GM10248 (cell line): Measurements from ENCODE around the gene KDM3B.
"Not testable (repeated sequence)": the region's sequence is repeated elsewhere in the genome, so short reads cannot be mapped to it uniquely, and the experiment has no call there.

Experiments
- CTCF ChIA-PET: fragments of 300-600 bp; sonication (Branson Sonifier 250); formaldehyde crosslinking; extraction: SDS; loops from one replicate; lab custom pipeline; 2021; ENCODE audit warnings: antibody characterized with exemption; lab: Yijun Ruan, JAX
- POLR2A ChIA-PET: fragments of 350-650 bp; sonication (Branson Sonifier 250); formaldehyde crosslinking; extraction: SDS; loops from one replicate; lab custom pipeline; 2020; ENCODE audit warnings: antibody characterized with exemption; lab: Yijun Ruan, JAX
- DNase-seq: peaks from one replicate; pipeline ENCODE4 v3.0.0; 2012; ENCODE audit errors: extremely low spot score
- TF ChIP-seq, protein P1 (sequence below): IDR thresholded peaks from 2 replicates; pipeline ENCODE4 v1.5.1; 2012; ENCODE audit warnings: mild to moderate bottlenecking, low read depth; ENCODE audit errors: extremely low read depth, missing control alignments, control extremely low read depth

Gene KDM3B, protein sequence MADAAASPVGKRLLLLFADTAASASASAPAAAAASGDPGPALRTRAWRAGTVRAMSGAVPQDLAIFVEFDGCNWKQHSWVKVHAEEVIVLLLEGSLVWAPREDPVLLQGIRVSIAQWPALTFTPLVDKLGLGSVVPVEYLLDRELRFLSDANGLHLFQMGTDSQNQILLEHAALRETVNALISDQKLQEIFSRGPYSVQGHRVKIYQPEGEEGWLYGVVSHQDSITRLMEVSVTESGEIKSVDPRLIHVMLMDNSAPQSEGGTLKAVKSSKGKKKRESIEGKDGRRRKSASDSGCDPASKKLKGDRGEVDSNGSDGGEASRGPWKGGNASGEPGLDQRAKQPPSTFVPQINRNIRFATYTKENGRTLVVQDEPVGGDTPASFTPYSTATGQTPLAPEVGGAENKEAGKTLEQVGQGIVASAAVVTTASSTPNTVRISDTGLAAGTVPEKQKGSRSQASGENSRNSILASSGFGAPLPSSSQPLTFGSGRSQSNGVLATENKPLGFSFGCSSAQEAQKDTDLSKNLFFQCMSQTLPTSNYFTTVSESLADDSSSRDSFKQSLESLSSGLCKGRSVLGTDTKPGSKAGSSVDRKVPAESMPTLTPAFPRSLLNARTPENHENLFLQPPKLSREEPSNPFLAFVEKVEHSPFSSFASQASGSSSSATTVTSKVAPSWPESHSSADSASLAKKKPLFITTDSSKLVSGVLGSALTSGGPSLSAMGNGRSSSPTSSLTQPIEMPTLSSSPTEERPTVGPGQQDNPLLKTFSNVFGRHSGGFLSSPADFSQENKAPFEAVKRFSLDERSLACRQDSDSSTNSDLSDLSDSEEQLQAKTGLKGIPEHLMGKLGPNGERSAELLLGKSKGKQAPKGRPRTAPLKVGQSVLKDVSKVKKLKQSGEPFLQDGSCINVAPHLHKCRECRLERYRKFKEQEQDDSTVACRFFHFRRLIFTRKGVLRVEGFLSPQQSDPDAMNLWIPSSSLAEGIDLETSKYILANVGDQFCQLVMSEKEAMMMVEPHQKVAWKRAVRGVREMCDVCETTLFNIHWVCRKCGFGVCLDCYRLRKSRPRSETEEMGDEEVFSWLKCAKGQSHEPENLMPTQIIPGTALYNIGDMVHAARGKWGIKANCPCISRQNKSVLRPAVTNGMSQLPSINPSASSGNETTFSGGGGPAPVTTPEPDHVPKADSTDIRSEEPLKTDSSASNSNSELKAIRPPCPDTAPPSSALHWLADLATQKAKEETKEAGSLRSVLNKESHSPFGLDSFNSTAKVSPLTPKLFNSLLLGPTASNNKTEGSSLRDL (N-terminal part only)

DNA sequence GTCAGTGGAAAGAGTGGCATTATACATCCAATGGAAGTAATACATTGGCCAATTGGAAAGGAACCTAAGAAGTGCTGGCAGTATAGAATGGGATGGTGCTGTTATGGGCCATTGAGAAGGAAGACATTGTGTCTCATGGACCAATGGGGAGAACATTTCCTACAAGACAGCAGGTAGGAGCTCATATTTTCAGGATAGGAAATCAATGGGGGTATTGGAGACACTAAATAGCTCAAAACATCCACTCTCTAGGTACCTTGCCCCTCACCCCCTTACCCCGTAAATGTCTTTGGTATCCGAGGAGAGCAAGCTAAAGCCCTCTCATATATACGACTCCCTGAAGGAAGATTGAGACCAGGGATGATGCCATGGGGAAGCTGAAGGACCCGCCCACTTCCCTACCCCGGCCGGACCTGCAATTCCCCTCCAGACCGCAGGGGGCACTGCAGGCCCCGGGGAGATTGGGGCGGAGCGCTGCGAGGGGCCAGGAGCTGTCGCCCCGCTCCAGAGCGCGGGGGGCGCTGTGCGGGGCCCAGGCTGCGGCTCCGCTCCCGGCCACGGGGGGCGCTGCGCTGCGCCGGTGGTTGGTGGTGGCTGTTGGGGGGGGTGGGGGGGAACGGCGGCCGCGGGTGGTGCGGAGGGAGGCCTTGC is at the start of gene KDM3B:
Gene KDM3B, plus strand, starts transcription at position 615 of the 651 bp plus-strand sequence. CDS start 111 bp downstream, outside the sequence.
- peak; percentile 95 for DNase-seq
- POLR2A ChIA-PET: interaction anchor here (0.7 to 9.5 kb wide), 5 partner anchors 8 to 113 kb away, joined by 3 to 166 read pairs (median 7); partner anchors contain the start of genes CDC25C, EGR1 and FAM53C
- CTCF ChIA-PET: interaction anchor here (0.7 to 9.4 kb wide), 64 partner anchors 9 to 1803 kb away, joined by 3 to 403 read pairs (median 4); partner anchors contain the start of genes BRD8, CDC23, CDC25C and EGR1
- TF ChIP-seq, protein P1, sequence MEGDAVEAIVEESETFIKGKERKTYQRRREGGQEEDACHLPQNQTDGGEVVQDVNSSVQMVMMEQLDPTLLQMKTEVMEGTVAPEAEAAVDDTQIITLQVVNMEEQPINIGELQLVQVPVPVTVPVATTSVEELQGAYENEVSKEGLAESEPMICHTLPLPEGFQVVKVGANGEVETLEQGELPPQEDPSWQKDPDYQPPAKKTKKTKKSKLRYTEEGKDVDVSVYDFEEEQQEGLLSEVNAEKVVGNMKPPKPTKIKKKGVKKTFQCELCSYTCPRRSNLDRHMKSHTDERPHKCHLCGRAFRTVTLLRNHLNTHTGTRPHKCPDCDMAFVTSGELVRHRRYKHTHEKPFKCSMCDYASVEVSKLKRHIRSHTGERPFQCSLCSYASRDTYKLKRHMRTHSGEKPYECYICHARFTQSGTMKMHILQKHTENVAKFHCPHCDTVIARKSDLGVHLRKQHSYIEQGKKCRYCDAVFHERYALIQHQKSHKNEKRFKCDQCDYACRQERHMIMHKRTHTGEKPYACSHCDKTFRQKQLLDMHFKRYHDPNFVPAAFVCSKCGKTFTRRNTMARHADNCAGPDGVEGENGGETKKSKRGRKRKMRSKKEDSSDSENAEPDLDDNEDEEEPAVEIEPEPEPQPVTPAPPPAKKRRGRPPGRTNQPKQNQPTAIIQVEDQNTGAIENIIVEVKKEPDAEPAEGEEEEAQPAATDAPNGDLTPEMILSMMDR: peak; percentile 100

DNA sequence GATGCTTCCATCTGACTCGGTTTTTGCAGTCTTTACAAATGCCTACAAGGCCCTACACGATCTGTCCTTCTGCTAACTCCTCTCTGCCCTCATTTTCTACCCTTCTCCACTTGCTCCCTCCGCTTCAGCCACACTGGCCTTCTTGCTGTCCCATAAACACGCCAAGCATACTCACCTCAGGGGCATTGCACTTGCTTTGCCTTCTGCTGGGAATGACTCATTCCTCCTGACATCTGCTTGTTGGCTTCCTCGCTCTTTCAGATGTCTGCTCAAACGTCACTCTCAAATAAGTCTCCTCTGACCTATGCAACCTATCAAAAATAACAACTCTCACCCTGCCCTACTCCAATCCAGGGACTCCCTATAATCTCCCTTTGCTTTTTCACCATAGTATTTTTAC is 49.1 kb upstream of the KDM3B start:
- no peak for DNase-seq
- TF ChIP-seq, protein P1: no peak
- POLR2A ChIA-PET: no interaction called here
- CTCF ChIA-PET: no interaction called here

DNA sequence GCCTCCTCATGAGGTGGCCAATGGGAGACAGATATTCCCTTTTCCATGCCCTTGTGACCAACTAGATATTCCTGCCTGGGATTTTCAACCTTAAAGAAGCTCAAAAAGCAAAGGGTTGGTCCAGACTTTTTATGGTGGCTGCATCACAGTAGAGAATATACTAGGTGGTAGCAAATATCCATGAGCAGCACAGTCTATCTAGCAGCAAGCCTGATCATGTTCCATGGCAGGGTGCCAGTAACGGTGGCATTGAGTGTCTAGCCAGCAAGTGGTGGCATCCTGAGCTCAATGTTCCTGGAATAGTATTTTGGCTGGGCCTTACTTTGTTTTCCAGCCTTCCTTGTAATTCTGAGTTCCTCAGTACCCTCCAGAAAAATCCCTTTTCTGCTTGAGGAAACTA is 46.7 kb upstream of the KDM3B start:
- ChIA-PET CTCF (interaction anchor here (0.8 to 1.5 kb wide), 3 partner anchors 10 to 63 kb away, joined by 3 read pairs; no protein-coding TSS in a partner anchor), POLR2A (no interaction called here)
- DNase-seq: no peak
- TF ChIP-seq, protein P1: no peak

DNA sequence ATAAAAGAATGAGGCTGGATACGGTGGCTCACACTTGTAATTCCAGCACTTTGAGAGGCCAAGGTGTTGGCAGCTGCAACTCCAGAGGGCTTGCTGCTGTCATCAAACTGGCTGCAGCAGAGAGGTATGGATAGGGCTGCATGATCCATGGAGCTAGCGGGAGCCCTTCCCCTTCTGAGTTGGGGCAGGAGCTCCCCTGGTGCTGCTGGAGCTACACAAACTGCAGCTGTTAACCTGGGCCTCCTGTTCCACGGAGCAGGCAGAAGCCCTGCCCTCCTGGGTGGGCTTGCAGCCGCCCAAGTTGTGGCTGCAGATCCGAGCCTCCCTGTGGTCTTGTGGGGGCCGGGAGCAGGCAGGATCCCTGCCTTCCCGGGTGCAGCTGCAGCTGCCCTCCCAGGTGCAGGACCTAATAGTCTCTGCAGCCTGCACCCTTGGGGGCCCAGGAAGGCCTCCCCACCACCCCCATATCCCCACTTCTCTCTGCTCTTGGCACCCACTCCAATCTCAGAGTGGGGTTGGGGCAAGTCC is 36.7 kb upstream of the KDM3B start:
- ChIA-PET POLR2A (no interaction called here), CTCF (interaction anchor here (1.3 to 3.4 kb wide), 3 partner anchors 10 to 38 kb away, joined by 3 to 17 read pairs (median 3); partner anchors contain the start of gene KDM3B)
- no peak for DNase-seq
- TF ChIP-seq, protein P1: no peak

DNA sequence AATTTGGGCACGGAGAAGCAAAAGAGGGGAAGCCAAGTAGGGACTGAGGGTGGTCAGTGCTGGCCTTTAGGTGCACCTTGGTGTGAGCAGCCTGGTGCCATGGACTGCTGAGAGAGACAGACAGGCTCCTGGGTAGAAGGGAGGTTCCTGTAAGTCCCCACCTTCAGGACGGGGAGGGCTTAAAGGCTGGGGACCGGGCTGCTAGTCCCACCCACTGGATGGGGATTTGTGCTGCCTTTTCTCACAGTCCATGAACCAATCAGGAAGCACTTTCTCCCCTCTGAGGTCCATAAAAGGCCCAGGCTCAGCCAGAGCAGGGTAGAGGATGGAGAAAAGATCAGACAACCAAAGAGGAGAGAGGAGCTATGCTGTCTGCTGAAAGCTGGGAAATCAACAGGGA is 36.1 kb upstream of the KDM3B start:
- POLR2A ChIA-PET: no interaction called here
- TF ChIP-seq, protein P1: no peak
- CTCF ChIA-PET: interaction anchor here (1.3 to 3.4 kb wide), 3 partner anchors 11 to 37 kb away, joined by 3 to 17 read pairs (median 3); partner anchors contain the start of gene KDM3B
- no peak for DNase-seq

DNA sequence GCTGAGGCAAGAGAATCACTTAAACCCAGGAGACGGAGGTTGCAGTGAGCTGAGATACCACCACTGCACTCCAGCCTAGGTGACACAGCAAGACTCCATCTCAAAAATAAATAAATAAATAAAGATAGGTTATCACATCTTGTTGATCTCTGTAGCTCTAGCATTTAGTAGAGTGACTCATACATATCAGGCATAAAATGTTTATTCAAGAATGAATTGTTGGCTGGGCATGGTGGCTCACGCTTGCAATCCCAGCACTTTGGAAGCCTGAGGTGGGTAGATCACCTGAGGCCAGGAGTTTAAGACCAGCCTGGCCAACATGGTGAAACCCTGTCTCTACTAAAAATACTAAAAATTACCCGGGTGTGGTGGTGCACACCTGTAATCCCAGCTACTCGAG is 34.3 kb upstream of the KDM3B start:
- POLR2A ChIA-PET, DNase-seq: not testable (repeated sequence)
- CTCF ChIA-PET: interaction anchor here (1.0 kb wide), 1 partner anchor 34 kb away, joined by 3 read pairs; the partner anchor contains the start of gene KDM3B
